IMR-90 (cell line): ENCODE measurements around the gene CPED1.

Experiments used
- BHLHE40 ChIP-seq: fragments of 150-350 bp; IDR thresholded peaks from 2 replicates; pipeline ENCODE4 v1.6.1; 2016; ENCODE audit warnings: mild to moderate bottlenecking, low read depth, low read length
- CEBPB ChIP-seq: IDR thresholded peaks from 2 replicates; pipeline ENCODE4 v1.6.1; 2012; ENCODE audit warnings: low read depth, low read length, improper control_type of control experiment
- CTCF ChIP-seq: conservative IDR thresholded peaks from 2 replicates; pipeline ENCODE4 v1.5.1; 2012; ENCODE audit warnings: mild to moderate bottlenecking, low read depth, low read length, improper control_type of control experiment
- MAFK ChIP-seq: IDR thresholded peaks from 2 replicates; pipeline ENCODE4 v1.6.1; 2012; ENCODE audit warnings: low read depth, low read length, improper control_type of control experiment
- MAZ ChIP-seq: IDR thresholded peaks from 2 replicates; pipeline ENCODE4 v1.6.1; 2012; ENCODE audit warnings: low read depth, mild to moderate bottlenecking, low read length, improper control_type of control experiment, moderate library complexity, borderline replicate concordance
- POLR2A ChIP-seq: IDR thresholded peaks from 2 replicates; pipeline ENCODE4 v1.6.1; 2012; ENCODE audit warnings: mild to moderate bottlenecking, low read depth, low read length
- RAD21 ChIP-seq: IDR thresholded peaks from 2 replicates; pipeline ENCODE4 v1.6.1; 2012; ENCODE audit warnings: low read length, improper control_type of control experiment
- RCOR1 ChIP-seq: IDR thresholded peaks from 2 replicates; pipeline ENCODE4 v1.6.1; 2012; ENCODE audit warnings: mild to moderate bottlenecking, low read length, improper control_type of control experiment; ENCODE audit not compliant: insufficient replicate concordance
- SMC3 ChIP-seq: fragments of 150-350 bp; IDR thresholded peaks from 2 replicates; pipeline ENCODE4 v1.6.1; 2016; ENCODE audit warnings: low read depth, mild to moderate bottlenecking, antibody characterized with exemption, low read length, moderate library complexity

- TF ChIP-seq CTCF (no peak), POLR2A (no peak), RAD21 (no peak), BHLHE40 (no peak), SMC3 (no peak), MAFK (no peak), RCOR1 (no peak), CEBPB (no peak), MAZ (no peak)
Measured at GRCh38 chr7:120966961-120967360, 21.6 kb upstream of the CPED1 start.
